HUDEP-2 (cell line): ENCODE results near the gene PIM1.
"Not testable (repeated sequence)": the region's sequence is repeated elsewhere in the genome, so short reads cannot be mapped to it uniquely, and the experiment has no call there.

Experiments used
- DNase-seq, 76 experiments: peaks; one replicate each; lab custom pipeline; 2025; ENCODE audit not compliant: unreplicated experiment in 76 of 76; lab: John Stamatoyannopoulos, UW

Gene PIM1

DNA sequence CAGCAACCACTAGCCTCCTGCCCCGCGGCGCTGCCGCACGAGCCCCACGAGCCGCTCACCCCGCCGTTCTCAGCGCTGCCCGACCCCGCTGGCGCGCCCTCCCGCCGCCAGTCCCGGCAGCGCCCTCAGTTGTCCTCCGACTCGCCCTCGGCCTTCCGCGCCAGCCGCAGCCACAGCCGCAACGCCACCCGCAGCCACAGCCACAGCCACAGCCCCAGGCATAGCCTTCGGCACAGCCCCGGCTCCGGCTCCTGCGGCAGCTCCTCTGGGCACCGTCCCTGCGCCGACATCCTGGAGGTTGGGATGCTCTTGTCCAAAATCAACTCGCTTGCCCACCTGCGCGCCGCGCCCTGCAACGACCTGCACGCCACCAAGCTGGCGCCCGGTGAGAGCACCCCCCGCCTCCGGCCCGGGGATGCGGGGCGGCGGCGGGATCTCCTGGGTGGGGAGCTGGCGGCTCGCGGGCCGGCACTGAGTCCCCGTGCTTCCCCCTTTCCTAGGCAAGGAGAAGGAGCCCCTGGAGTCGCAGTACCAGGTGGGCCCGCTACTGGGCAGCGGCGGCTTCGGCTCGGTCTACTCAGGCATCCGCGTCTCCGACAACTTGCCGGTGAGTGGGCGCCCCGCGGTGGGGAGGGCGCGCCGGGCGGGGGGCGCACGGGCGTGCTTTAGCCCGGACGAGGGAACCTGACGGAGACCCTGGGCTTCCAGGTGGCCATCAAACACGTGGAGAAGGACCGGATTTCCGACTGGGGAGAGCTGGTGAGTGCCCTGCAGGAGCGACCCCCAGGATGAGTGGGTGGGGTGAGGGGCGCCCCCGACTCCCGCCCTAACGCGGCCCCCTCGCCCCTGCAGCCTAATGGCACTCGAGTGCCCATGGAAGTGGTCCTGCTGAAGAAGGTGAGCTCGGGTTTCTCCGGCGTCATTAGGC, 585 bp downstream of the PIM1 start:
- DNase-seq, result peak in 54 of 76 experiments; percentile 37 to 94 (median 68)

DNA sequence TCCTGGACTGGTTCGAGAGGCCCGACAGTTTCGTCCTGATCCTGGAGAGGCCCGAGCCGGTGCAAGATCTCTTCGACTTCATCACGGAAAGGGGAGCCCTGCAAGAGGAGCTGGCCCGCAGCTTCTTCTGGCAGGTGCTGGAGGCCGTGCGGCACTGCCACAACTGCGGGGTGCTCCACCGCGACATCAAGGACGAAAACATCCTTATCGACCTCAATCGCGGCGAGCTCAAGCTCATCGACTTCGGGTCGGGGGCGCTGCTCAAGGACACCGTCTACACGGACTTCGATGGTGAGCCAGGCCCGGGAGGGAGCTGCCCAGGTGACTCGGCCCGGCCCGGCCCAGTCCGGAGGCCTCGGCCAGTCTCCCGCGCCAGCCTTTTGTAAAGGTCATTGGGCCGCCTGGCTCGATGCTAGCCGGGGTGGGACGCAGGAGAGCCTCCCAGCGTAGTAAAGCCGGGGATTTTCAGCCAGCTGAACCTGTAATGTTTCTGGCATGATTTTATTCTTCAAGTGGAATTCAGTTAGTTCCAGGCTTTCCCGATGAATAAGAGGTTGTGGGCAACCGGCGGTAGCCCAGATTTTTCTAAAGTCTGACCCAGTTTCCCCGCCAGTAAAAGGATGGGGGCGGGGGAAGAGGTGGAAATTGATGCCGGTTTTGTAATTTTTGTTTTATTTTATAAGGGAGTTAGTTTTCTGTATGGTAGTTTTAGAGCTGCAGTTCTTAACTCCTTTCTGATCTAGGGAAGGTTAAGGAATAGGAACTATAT, 1.4 kb downstream of the PIM1 start:
- DNase-seq, result peak in 46 of 76 experiments; percentile 25 to 94 (median 64)

DNA sequence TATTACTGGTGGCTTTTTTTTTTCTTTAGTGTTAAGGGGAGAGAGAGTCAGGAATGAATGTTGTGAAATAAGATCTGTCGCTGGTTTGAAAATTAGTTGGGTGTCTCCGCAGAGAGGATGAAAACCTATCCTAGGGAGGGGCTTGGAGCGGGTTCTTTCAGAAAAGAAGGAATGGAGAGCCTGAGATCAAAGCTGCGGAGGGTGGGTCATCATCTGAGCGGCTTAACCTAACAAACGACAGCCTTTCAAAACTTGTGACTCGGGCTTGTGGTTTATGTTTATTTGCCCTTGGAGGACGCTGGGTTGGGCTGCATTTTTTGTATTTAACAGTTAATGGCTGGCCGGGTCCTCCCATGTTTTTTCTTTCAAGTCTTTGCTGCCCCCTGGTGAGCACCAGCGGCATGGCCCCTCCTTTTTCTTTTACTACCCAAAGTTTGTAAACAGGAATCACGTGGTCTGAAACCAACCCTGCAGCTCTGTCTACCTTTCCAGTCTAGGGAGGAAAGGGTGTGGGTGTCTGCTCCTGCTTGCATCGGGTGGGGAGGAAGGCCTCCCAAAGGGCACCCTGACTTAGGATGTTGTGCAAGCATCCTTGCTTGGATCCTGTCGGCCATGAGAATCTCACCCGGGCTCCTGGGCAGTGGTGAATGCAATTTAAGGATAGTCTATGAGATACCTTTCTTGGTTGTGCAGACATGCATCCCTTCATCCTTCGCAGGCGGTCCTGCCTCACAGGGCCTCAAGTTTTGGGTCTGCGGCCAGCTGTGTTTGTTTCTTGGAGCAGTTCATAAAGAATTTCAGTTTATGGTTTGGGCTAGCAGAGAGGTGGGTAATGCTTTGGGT, 2.2 kb downstream of the PIM1 start:
- DNase-seq, result peak in 73 of 76 experiments; percentile 70 to 98 (median 90)

DNA sequence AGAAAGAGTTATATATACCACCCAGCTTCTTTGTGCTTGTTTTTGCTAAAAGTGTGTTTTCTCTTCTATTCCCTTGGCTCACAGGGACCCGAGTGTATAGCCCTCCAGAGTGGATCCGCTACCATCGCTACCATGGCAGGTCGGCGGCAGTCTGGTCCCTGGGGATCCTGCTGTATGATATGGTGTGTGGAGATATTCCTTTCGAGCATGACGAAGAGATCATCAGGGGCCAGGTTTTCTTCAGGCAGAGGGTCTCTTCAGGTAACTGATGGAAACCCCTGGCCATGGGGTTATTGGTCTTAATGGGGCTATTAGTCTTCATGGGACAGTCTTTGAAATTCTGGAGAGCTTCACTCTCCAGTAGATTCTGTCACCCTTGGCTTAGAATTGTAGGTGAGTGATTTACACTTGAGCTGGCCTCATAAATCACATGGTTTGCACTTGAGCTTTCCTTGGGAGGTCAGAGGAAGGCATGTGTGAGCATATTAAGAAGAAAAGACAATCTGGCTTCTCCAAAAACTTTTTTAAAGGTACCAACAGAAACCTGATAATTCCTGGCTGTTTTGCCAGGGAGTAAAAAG, 3.0 kb downstream of the PIM1 start:
- peak in 14 of 76 experiments; percentile 24 to 67 (median 52) for DNase-seq

DNA sequence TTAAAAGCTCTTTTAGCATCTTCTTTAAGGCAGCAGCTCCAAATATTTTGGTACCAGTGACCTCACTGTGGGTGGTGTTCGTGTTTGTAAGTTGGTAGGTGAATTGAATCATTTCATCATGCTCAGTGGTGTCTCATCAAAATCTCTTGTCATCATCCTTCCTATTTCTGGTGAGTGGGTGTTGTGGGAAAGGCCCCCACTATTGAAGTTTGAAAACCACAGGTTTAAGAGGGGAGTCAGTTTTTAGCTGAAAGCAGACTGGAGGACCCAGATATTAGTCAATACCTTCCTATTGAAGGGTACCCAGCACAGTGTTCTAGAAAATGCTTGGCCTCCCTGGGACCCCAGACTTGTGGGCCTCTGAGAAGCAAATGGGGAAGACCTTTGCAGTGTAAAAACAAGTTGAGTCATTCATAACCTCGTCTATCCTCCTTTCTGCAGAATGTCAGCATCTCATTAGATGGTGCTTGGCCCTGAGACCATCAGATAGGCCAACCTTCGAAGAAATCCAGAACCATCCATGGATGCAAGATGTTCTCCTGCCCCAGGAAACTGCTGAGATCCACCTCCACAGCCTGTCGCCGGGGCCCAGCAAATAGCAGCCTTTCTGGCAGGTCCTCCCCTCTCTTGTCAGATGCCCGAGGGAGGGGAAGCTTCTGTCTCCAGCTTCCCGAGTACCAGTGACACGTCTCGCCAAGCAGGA, 3.7 kb downstream of the PIM1 start:
- DNase-seq, result peak in 67 of 76 experiments; percentile 28 to 85 (median 63)

DNA sequence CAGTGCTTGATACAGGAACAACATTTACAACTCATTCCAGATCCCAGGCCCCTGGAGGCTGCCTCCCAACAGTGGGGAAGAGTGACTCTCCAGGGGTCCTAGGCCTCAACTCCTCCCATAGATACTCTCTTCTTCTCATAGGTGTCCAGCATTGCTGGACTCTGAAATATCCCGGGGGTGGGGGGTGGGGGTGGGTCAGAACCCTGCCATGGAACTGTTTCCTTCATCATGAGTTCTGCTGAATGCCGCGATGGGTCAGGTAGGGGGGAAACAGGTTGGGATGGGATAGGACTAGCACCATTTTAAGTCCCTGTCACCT, 4.2 kb downstream of the PIM1 start:
- peak in 18 of 76 experiments; percentile 40 to 85 (median 66) for DNase-seq

DNA sequence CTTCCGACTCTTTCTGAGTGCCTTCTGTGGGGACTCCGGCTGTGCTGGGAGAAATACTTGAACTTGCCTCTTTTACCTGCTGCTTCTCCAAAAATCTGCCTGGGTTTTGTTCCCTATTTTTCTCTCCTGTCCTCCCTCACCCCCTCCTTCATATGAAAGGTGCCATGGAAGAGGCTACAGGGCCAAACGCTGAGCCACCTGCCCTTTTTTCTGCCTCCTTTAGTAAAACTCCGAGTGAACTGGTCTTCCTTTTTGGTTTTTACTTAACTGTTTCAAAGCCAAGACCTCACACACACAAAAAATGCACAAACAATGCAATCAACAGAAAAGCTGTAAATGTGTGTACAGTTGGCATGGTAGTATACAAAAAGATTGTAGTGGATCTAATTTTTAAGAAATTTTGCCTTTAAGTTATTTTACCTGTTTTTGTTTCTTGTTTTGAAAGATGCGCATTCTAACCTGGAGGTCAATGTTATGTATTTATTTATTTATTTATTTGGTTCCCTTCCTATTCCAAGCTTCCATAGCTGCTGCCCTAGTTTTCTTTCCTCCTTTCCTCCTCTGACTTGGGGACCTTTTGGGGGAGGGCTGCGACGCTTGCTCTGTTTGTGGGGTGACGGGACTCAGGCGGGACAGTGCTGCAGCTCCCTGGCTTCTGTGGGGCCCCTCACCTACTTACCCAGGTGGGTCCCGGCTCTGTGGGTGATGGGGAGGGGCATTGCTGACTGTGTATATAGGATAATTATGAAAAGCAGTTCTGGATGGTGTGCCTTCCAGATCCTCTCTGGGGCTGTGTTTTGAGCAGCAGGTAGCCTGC, 4.8 kb downstream of the PIM1 start:
- DNase-seq, result peak in 35 of 76 experiments; percentile 23 to 82 (median 43)

DNA sequence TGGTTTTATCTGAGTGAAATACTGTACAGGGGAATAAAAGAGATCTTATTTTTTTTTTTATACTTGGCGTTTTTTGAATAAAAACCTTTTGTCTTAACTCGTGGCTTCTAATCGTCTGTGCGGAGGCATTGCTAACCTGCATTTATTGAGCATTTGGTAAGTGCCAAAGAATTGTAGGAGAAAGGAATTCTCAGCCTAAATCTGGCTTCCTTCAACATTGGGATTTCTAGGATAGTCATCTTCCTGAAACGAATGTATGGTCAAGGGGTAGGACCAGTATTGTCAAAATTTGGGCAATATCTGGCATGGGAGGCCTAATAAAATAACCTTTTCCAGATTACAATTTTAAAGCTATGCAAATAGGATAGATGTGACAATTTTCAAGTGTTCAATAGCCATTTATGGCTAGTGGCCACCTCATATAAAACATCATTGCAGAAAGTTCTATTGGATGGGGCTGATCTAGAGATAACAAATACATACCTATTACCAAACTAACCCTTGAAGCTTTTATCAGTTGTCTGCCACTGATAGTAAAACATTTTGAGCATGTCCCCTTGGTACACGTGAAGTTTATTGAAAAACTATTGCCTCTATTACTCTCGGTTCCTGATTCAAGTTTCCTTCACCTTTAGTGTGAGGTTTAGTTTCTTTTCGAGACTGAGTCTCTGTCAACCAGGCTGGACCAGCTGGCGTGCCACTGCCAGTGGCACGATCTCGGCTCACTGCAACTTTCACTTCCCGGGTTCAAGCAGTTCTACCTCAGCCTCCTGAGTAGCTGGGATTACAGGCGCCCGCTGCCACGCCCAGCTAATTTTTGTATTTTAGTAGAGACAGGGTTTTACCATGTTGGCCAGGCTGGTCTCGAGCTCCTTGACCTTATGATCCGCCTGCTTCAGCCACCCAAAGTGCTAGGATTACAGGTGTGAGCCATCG, 5.6 kb downstream of the PIM1 start:
- DNase-seq, result peak in 51 of 76 experiments; percentile 37 to 87 (median 66)

DNA sequence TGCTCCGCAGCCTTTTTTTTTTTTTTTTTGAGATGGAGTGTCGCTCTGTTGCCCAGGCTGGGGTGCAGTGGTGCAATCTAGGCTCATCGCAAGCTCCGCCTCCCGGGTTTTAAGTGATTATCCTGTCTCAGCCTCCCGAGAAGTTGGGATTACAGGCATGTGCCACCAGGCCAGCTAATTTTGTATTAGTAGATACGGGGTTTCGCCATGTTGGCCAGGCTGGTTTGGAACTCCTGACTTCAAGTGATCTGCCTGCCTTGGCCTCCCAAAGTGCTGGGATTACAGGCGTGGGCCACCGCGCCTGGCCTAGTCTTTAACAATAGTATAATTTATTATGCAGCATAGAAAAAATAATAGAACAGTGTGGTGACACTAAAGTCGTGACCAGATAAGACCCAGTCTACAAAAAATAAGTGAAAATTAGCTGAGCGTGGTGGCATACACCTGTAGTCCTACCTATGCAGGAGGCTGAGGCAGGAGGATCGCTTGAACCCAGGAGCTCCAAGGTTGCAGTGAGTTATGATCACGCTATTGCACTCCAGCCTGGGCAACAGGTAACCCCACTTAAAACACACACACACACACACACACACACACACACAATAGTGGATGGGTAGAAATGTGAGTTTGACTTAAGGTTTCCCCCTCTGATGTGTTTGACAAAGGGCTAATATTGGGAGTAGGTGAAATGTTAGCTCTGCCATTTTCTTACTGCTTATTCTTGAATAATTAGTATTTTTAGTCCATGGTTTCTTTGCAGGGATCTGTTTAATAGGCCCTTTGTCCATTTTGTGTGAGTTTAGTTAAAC, 6.5 kb downstream of the PIM1 start:
- peak in 71 of 76 experiments; percentile 39 to 91 (median 73) for DNase-seq

DNA sequence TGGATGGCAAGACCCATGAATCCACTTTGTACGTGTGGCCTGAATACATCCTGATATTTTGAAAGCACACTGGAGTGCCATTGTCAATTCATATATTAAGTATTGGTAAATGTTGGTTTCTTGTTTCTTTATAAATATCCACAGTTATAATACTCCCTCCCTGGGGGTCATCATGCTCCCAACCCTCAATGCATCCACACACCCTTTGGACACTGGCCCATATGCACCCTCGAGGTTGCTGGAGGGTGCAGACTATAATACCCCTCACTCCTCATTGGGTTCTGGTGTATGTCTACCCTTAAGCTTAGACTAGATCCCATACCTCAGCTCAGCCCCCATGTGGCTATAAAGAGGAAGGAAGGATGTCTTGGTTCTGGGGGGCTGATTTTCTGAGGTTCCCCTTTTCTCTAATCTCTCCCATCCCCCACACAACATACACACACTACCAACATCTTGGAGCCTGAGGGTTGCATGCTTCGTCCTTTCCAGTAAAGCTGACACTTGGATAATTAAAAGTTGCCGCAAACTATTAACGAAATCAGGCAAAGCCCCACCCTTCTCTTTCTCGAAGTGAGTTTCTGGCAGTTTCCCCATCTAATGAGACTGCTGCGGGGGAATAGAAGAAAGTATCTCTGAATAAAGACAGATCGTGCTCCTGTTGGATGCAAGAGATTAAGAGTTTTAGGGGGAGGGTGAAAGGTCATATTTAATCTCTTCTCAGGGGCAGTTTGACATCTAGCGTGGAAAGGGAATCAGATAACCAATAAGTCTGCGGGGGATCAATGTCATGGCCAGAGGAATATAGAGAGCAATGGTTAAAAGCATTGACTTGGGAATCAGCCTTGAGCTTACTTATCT, 7.4 kb downstream of the PIM1 start:
- DNase-seq, result peak in 70 of 76 experiments; percentile 43 to 94 (median 76)

DNA sequence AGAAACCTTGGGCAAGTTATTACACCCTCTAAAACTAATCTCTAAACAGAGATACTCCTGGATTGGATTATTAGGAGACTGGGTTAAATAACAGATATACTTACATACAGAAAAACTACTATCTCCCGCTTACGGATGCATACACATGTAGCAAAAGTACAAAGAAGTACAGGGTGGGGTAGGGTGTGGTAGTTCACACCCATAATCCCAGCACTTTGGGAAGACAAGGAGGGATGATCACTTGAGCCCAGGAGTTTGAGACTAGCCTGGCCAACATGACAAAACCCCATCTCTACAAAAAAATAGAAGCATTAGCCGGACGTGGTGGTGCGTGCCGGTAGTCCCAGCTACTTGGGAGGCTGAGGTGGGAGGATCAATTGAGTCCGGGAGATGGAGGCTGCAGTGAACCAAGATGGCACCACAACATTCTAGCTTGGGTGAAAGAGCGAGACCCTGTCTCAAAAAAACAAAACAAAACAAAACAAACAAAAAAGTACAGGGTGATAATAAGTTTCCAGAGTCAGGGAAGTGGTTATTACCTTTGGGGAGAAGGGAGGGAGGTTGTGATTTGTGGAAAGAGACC, 8.1 kb downstream of the PIM1 start:
- DNase-seq, result peak in 32 of 76 experiments; percentile 16 to 93 (median 68)

DNA sequence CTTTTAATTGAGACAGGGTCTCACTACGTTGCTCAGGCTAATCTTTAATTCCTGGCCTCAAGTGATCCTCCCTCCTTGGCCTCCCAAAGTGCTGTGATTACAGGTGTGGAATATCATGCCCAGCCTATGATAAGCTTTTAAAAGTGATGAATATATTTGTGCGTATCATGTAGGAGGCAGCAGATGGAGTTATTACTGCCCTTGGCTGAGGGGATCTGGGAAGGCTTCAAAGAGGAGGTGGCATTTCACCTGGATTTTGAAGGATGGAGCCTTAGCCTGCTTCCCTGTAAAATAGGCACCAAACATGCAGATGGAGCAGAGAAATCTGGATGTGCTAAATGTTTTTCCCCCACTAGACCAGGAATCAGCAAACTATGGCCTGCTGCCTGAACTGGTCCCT, 10.1 kb downstream of the PIM1 start:
- DNase-seq, result no peak

DNA sequence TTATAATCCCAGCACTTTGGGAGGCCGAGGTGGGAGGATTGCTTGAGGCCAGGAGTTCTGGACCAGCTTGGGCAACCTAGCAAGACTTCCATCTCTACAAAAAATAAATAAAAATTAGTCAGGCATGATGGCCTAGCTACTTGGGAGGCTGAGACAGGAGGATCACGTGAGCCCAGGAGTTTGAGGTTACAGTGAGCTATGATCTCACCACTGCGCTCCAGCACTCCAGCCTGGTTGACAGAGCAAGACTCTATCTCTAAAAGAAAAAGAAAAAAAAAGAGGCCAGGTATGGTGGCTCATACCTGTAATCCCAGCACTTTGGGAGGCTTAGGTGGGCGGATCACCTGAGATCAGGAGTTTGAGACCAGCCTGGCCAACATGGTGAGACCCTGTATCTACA, 10.7 kb downstream of the PIM1 start:
- DNase-seq, result not testable (repeated sequence)

DNA sequence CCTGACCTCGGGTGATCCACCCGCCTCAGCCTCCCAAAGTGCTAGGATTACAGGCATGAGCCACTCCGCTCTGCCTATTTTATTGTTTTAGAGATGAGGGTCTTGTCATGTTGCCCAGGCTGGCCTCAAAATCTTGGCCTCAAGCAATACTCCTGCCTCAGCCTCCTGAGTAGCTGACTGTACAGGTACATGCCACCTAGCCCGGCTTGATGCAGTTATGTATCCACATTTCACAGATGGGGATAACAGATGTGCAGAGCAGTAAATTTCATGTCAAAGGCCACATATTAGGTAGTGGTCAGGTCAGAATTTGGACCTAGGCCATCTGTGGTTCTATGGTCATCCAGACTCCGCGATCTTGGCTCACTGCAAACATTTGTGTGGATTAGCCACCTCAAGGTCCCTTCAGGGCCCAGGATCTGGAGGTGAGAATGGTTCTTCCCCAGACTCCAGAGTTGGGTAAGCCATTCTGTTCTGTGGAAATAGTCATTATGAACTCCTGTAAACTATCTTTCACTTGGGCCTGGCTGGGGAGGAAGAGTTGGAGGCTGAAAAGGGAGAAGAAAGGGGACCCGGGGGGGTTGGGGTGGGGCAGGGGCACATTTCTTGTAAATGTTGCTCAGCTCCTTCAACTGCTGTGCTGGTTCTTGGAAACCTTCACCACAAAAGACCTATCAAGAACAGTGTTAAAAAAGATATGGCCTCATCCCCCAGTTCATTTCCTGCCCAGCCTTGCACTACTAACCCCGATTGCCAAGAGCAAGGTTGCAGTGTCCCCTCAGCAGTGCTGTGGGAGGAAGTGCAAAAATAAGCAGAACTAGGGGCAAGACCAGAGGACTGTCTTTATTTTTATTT, 13.0 kb downstream of the PIM1 start:
- peak in 75 of 76 experiments; percentile 78 to 99 (median 94) for DNase-seq
